OCI-LY1 (cell line): ENCODE results near the gene TMEM132C.

Experiments
- H2AFZ ChIP-seq: fragments of 200-600 bp; sonication (generic), shearing (Covaris generic); 2 replicates; pipeline ENCODE4 v1.6.0; 2014; ENCODE audit warnings: antibody characterized with exemption, mild to moderate bottlenecking, low read length
- H3F3A ChIP-seq: fragments of 200-600 bp; sonication (generic), shearing (Covaris generic); 2 replicates; pipeline ENCODE4 v1.6.0; 2014; ENCODE audit warnings: mild to moderate bottlenecking, antibody characterized with exemption, low read length, moderate library complexity; ENCODE audit not compliant: insufficient read depth
- H3K27ac ChIP-seq: fragments of 200-600 bp; sonication (generic); 2 replicates; pipeline ENCODE4 v1.5.1; 2014; ENCODE audit warnings: low read length, mixed run types, mild to moderate bottlenecking, low read depth; ENCODE audit not compliant: poor library complexity, severe bottlenecking
- H3K27me3 ChIP-seq: fragments of 200-600 bp; sonication (generic); 2 replicates; pipeline ENCODE4 v1.6.0; 2014; ENCODE audit warnings: antibody characterized with exemption, mild to moderate bottlenecking, low read length, moderate library complexity; ENCODE audit not compliant: insufficient read depth
- H3K36me3 ChIP-seq: fragments of 200-600 bp; sonication (generic); 2 replicates; pipeline ENCODE4 v1.6.1; 2014; ENCODE audit warnings: mild to moderate bottlenecking, antibody characterized with exemption, low read length, moderate library complexity, mixed read lengths; ENCODE audit not compliant: insufficient read depth
- H3K4me1 ChIP-seq: fragments of 200-600 bp; sonication (generic); 2 replicates; pipeline ENCODE4 v1.5.1; 2014; ENCODE audit warnings: mild to moderate bottlenecking, low read length, moderate library complexity; ENCODE audit not compliant: insufficient read depth, severe bottlenecking
- H3K4me2 ChIP-seq: fragments of 200-600 bp; sonication (generic), shearing (Covaris generic); 2 replicates; pipeline ENCODE4 v1.6.1; 2014; ENCODE audit warnings: low read length
- H3K4me3 ChIP-seq: fragments of 200-600 bp; sonication (generic); 2 replicates; pipeline ENCODE4 v1.5.1; 2014; ENCODE audit warnings: low read length, low read depth, mild to moderate bottlenecking, mixed read lengths; ENCODE audit not compliant: poor library complexity, severe bottlenecking
- H3K79me2 ChIP-seq: fragments of 200-600 bp; shearing (Covaris generic); 2 replicates; pipeline ENCODE4 v1.6.1; 2016; ENCODE audit warnings: mixed run types, low read length, mixed read lengths; ENCODE audit not compliant: insufficient read depth
- H3K9ac ChIP-seq: fragments of 200-600 bp; sonication (generic), shearing (Covaris generic); 2 replicates; pipeline ENCODE4 v1.6.1; 2014; ENCODE audit warnings: mild to moderate bottlenecking, low read length, mixed read lengths
- H3K9me2 ChIP-seq: fragments of 200-600 bp; sonication (generic), shearing (Covaris generic); 2 replicates; pipeline ENCODE4 v1.6.1; 2014; ENCODE audit warnings: low read depth, mild to moderate bottlenecking, low read length, mixed read lengths
- H3K9me3 ChIP-seq: fragments of 200-600 bp; shearing (Covaris generic); 2 replicates; pipeline ENCODE4 v1.6.1; 2014; ENCODE audit warnings: low read length, mixed read lengths
- H4K20me1 ChIP-seq: fragments of 200-600 bp; sonication (generic), shearing (Covaris generic); 2 replicates; pipeline ENCODE4 v1.6.0; 2016; ENCODE audit warnings: mild to moderate bottlenecking, low read length; ENCODE audit not compliant: insufficient read depth
- EZH2 ChIP-seq: fragments of 200-600 bp; sonication (generic), shearing (Covaris generic); IDR thresholded peaks from 2 replicates; pipeline ENCODE4 v1.8.0; 2017; ENCODE audit warnings: borderline replicate concordance, mixed run types, mild to moderate bottlenecking, antibody characterized with exemption, low read length, moderate library complexity, mixed read lengths
- TF ChIP-seq, protein P1 (sequence below): fragments of 200-600 bp; sonication (generic), shearing (Covaris generic); IDR thresholded peaks from 2 replicates; pipeline ENCODE4 v1.5.1; 2017; ENCODE audit warnings: mild to moderate bottlenecking, antibody characterized with exemption, low read length, moderate library complexity, mixed read lengths

The TMEM132C gene

DNA sequence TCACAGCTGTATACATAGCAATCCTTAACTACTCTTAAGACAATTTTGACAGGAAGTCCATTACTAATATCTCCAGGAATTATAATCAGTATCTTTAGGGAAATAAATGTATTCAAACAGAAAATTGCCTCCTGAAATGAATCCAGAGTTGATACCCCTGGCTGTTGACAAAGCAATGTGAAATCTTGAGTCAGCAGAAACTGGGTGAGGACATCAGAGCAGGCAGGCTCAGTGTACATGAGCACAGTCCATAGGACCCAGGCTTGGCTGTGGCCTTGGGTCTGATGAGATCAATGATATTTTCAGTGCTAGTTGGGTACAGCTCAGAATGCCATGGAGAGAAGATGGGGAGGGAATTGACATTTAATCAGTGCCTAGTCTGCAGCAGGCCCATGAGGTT, 405.5 kb downstream of the TMEM132C start:
- TF ChIP-seq EZH2: no peak
- TF ChIP-seq, protein P1, sequence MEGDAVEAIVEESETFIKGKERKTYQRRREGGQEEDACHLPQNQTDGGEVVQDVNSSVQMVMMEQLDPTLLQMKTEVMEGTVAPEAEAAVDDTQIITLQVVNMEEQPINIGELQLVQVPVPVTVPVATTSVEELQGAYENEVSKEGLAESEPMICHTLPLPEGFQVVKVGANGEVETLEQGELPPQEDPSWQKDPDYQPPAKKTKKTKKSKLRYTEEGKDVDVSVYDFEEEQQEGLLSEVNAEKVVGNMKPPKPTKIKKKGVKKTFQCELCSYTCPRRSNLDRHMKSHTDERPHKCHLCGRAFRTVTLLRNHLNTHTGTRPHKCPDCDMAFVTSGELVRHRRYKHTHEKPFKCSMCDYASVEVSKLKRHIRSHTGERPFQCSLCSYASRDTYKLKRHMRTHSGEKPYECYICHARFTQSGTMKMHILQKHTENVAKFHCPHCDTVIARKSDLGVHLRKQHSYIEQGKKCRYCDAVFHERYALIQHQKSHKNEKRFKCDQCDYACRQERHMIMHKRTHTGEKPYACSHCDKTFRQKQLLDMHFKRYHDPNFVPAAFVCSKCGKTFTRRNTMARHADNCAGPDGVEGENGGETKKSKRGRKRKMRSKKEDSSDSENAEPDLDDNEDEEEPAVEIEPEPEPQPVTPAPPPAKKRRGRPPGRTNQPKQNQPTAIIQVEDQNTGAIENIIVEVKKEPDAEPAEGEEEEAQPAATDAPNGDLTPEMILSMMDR: no peak
- Histone ChIP-seq H3K27ac (no peak overlapping the region), H3K4me1 (no peaks in the 10 kb centered on the region), H3K4me2 (no peak overlapping the region), H3K9ac (no peak overlapping the region), H4K20me1 (no peaks in the 10 kb centered on the region), H3K4me3 (no peak overlapping the region), H3K9me3 (no peaks in the 10 kb centered on the region), H3K27me3 (no peaks in the 10 kb centered on the region), H3K36me3 (no peaks in the 10 kb centered on the region), H3K9me2 (no peaks in the 10 kb centered on the region), H2AFZ (no peak overlapping the region), H3F3A (no peaks in the 10 kb centered on the region), H3K79me2 (no peaks in the 10 kb centered on the region)

DNA sequence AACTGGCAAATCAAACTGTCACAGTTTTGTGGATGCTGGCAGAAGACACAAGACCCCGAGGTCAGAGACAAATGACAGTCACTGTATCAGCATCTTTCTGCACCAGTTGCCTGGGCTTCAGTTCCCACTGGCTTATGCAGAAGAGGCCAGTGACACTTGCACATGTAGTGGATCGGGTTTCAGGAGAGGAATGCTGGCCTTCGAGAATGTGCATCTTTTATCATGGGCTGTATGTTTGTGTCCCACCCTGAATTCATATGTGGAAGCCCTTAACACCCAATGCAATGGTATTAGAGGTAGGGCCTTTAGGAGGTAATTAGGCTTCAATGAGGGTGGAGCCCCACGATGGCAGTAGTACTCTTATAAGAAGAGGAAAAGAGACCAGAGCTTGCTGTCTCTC, 405.9 kb downstream of the TMEM132C start:
- H3K79me2 ChIP-seq: no peaks in the 10 kb centered on the region
- no peak overlapping the region for H3K4me2 ChIP-seq
- no peaks in the 10 kb centered on the region for H3K36me3 ChIP-seq
- no peaks in the 10 kb centered on the region for H3K27me3 ChIP-seq
- H4K20me1 ChIP-seq: no peaks in the 10 kb centered on the region
- no peak overlapping the region for H2AFZ ChIP-seq
- H3K9ac ChIP-seq: no peak overlapping the region
- TF ChIP-seq, protein P1: no peak
- no peak for TF ChIP-seq EZH2
- no peaks in the 10 kb centered on the region for H3K9me3 ChIP-seq
- H3K4me3 ChIP-seq: no peak overlapping the region
- no peaks in the 10 kb centered on the region for H3F3A ChIP-seq
- no peaks in the 10 kb centered on the region for H3K9me2 ChIP-seq
- no peak overlapping the region for H3K27ac ChIP-seq
- no peaks in the 10 kb centered on the region for H3K4me1 ChIP-seq

DNA sequence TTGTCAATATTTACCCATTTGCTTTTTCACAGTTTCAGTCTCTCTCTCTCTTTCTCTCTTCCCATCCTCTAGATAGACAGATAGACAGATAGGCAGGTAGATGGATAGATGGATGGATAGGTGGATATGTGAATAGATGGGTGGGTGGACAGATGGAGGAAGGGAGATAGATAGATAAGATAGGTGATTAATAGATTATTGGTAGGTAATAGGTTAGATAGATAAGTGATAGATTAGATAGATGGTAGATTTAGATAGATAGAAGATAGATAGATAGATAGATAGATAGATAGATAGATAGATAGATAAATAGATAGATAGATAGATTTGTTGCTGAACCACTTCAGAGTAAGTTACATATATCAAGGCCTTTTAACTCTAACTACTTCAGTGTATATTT, 408.6 kb downstream of the TMEM132C start:
- Histone ChIP-seq H3K27ac (no peak overlapping the region), H3K9me3 (no peaks in the 10 kb centered on the region), H3K4me2 (no peak overlapping the region), H2AFZ (no peak overlapping the region), H3K79me2 (no peaks in the 10 kb centered on the region), H3K36me3 (no peaks in the 10 kb centered on the region), H3K4me3 (no peak overlapping the region), H3K9ac (no peak overlapping the region), H3K9me2 (no peaks in the 10 kb centered on the region), H3K27me3 (no peaks in the 10 kb centered on the region), H3F3A (no peaks in the 10 kb centered on the region), H4K20me1 (no peaks in the 10 kb centered on the region), H3K4me1 (no peaks in the 10 kb centered on the region)
- no peak for TF ChIP-seq EZH2
- TF ChIP-seq, protein P1: no peak
